T-helper 1 cell treated with Interleukin-12 subunit alpha and Interleukin-12 subunit beta and Interleukin-4 antibody, amounts not matched to agents 30 μg/mL and 1 μg/mL, for 36 hours (primary cell): Measurements from ENCODE around the gene SMYD4.
A peak's percentile ranks its signal among the peaks of the same experiment; 100 is the strongest.
"Not testable (repeated sequence)": the region's sequence is repeated elsewhere in the genome, so short reads cannot be mapped to it uniquely, and the experiment has no call there.

Source experiments
- H3K27ac Mint-ChIP-seq: one replicate; pipeline ENCODE4 v1.8.0; 2021; ENCODE audit warnings: mild to moderate bottlenecking, mixed read lengths
- H3K27me3 Mint-ChIP-seq: one replicate; pipeline ENCODE4 v1.8.0; 2021; ENCODE audit warnings: low read depth, mixed read lengths
- H3K36me3 Mint-ChIP-seq: one replicate; pipeline ENCODE4 v1.8.0; 2021; ENCODE audit warnings: low read depth, mixed read lengths
- H3K4me1 Mint-ChIP-seq: one replicate; pipeline ENCODE4 v1.8.0; 2021; ENCODE audit warnings: low read depth, mixed read lengths
- H3K4me3 Mint-ChIP-seq: one replicate; pipeline ENCODE4 v1.8.0; 2021; ENCODE audit warnings: mild to moderate bottlenecking, moderate library complexity, mixed read lengths
- H3K9me3 Mint-ChIP-seq: one replicate; pipeline ENCODE4 v1.8.0; 2021; ENCODE audit warnings: mixed read lengths

SMYD4 gene

GRCh38 chr17:1744551-1745512 lies 84.9 kb downstream of the SMYD4 start:
- Mint-ChIP-seq H3K9me3 (no peaks in the 10 kb centered on the region), H3K27me3 (no peaks in the 10 kb centered on the region), H3K4me1 (no peaks in the 10 kb centered on the region), H3K27ac (no peak overlapping the region), H3K36me3 (no peaks in the 10 kb centered on the region), H3K4me3 (no peak overlapping the region)

GRCh38 chr17:1743088-1743439 lies 86.6 kb downstream of the SMYD4 start:
- Mint-ChIP-seq H3K9me3 (no peaks in the 10 kb centered on the region), H3K27ac (no peak overlapping the region), H3K27me3 (no peaks in the 10 kb centered on the region), H3K4me1 (no peaks in the 10 kb centered on the region), H3K4me3 (no peak overlapping the region), H3K36me3 (no peaks in the 10 kb centered on the region)

GRCh38 chr17:1742371-1743087 lies 87.2 kb downstream of the SMYD4 start, which contains the start of gene SERPINF2:
TSS of gene SERPINF2 (plus strand) at chr17:1742871. CDS start at chr17:1744996, 2,125 bp downstream.
- Mint-ChIP-seq H3K27ac (no peak within 1 kb of the TSS), H3K27me3 (no peaks in the 10 kb centered on the region), H3K36me3 (no peaks in the 10 kb centered on the region), H3K9me3 (no peaks in the 10 kb centered on the region), H3K4me3 (no peak within 1 kb of the TSS), H3K4me1 (no peaks in the 10 kb centered on the region)

- H3K36me3 Mint-ChIP-seq, H3K4me1 Mint-ChIP-seq: not testable (repeated sequence)
Observed at GRCh38 chr17:1741899-1742298, 87.8 kb downstream of the SMYD4 start.

GRCh38 chr17:1737531-1738291 lies 92.0 kb downstream of the SMYD4 start:
- Mint-ChIP-seq H3K4me3 (no peak overlapping the region), H3K9me3 (no peaks in the 10 kb centered on the region), H3K27ac (no peak overlapping the region), H3K4me1 (peaks cover 12% of the 10 kb centered on the region), H3K36me3 (peaks cover 16% of the 10 kb centered on the region), H3K27me3 (no peaks in the 10 kb centered on the region)

More at GRCh38 chr17:1741899-1742298, 87.8 kb downstream of the SMYD4 start:
- H3K4me3 Mint-ChIP-seq, H3K27me3 Mint-ChIP-seq, H3K9me3 Mint-ChIP-seq, H3K27ac Mint-ChIP-seq: not testable (repeated sequence)

GRCh38 chr17:1736348-1737281 lies 93.1 kb downstream of the SMYD4 start:
- Mint-ChIP-seq H3K4me3 (no peak overlapping the region), H3K27ac (peak overlapping the region; percentile 52), H3K4me1 (peaks cover 12% of the 10 kb centered on the region)

GRCh38 chr17:1735834-1736347 lies 93.8 kb downstream of the SMYD4 start:
- Mint-ChIP-seq H3K27me3 (no peaks in the 10 kb centered on the region), H3K4me3 (peak overlapping the region; percentile 48), H3K36me3 (peaks cover 16% of the 10 kb centered on the region), H3K4me1 (peaks cover 12% of the 10 kb centered on the region), H3K27ac (peak overlapping the region; percentile 81), H3K9me3 (no peaks in the 10 kb centered on the region)

More at GRCh38 chr17:1736348-1737281, 93.1 kb downstream of the SMYD4 start:
- Mint-ChIP-seq H3K9me3 (no peaks in the 10 kb centered on the region), H3K36me3 (peaks cover 16% of the 10 kb centered on the region), H3K27me3 (no peaks in the 10 kb centered on the region)

- Mint-ChIP-seq H3K27me3 (no peaks in the 10 kb centered on the region), H3K9me3 (no peaks in the 10 kb centered on the region), H3K4me3 (no peak overlapping the region), H3K4me1 (peaks cover 12% of the 10 kb centered on the region), H3K27ac (peak overlapping the region; percentile 81), H3K36me3 (peaks cover 16% of the 10 kb centered on the region)
Observed at GRCh38 chr17:1735418-1735817, 94.3 kb downstream of the SMYD4 start.

GRCh38 chr17:1733759-1734158 lies 95.9 kb downstream of the SMYD4 start:
- peaks cover 18% of the 10 kb centered on the region for H3K4me1 Mint-ChIP-seq
- H3K4me3 Mint-ChIP-seq = no peak overlapping the region
- no peaks in the 10 kb centered on the region for H3K27me3 Mint-ChIP-seq
- no peak overlapping the region for H3K27ac Mint-ChIP-seq
- H3K36me3 Mint-ChIP-seq = peaks cover 22% of the 10 kb centered on the region
- no peaks in the 10 kb centered on the region for H3K9me3 Mint-ChIP-seq

GRCh38 chr17:1732833-1733321 lies 96.8 kb downstream of the SMYD4 start:
- no peaks in the 10 kb centered on the region for H3K27me3 Mint-ChIP-seq
- no peak overlapping the region for H3K4me3 Mint-ChIP-seq
- no peak overlapping the region for H3K27ac Mint-ChIP-seq
- H3K36me3 Mint-ChIP-seq = peaks cover 26% of the 10 kb centered on the region
- H3K4me1 Mint-ChIP-seq = peaks cover 22% of the 10 kb centered on the region
- no peaks in the 10 kb centered on the region for H3K9me3 Mint-ChIP-seq

- H3K4me3 Mint-ChIP-seq = no peak overlapping the region
- H3K27me3 Mint-ChIP-seq = no peaks in the 10 kb centered on the region
- H3K4me1 Mint-ChIP-seq = peaks cover 22% of the 10 kb centered on the region
- no peak overlapping the region for H3K27ac Mint-ChIP-seq
- H3K9me3 Mint-ChIP-seq = no peaks in the 10 kb centered on the region
- peaks cover 26% of the 10 kb centered on the region for H3K36me3 Mint-ChIP-seq
Observed at GRCh38 chr17:1732241-1732832, 97.4 kb downstream of the SMYD4 start.

- Mint-ChIP-seq H3K9me3 (no peaks in the 10 kb centered on the region), H3K4me1 (peaks cover 18% of the 10 kb centered on the region), H3K27me3 (no peaks in the 10 kb centered on the region), H3K27ac (no peak overlapping the region), H3K4me3 (no peak overlapping the region), H3K36me3 (peaks cover 23% of the 10 kb centered on the region)
Observed at GRCh38 chr17:1731194-1731506, 98.6 kb downstream of the SMYD4 start.
